ENCODE data around the gene ADAMTS5. TPM values are rescaled to one million over a fixed set of nuclear protein-coding genes. Genes with fewer than 3 reads are reported as not detected.

The ADAMTS5 gene
- total and polyA plus RNA-seq, 2 donors (not counting 3 experiments of a cell fraction or from before 2014, with no cell fraction given) = not detected

DNA sequence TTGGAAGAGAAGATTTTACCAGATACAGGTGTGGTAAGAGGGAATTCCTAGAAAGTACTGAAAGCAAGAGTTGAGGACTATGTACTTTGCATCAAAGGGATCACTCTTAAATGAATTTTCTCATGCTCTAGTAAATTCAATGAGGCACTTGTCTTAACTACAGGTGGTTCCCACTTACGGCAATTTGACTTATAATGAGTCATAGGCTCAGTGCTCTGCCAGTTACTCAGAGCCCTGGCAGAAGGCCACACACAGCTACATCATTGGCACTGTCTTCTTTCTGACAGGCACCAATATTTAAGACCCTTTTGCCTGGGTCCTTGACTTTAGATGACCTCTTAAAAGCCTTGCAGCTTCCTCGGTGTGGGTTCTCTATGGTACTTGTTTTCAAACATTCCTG, 15.9 kb upstream of the ADAMTS5 start:
- intact Hi-C loops (cut with micrococcal nuclease) (no loop called here), dilution Hi-C loops (cut with MboI; ENCODE audit: extremely low pct_ligation_motif_present, low sequenced_read_pairs) (no loop called here)
- H2AFZ ChIP-seq (ENCODE audit: low read depth, low read length) = no peak overlapping the region
- no peak overlapping the region for H3K9ac ChIP-seq (replicated peaks; ENCODE audit: extremely low read depth, insufficient read depth, low read length)
- no peaks in the 10 kb centered on the region for H3K9me3 ChIP-seq (replicated peaks; ENCODE audit: control insufficient read depth, insufficient read depth, low read length)
- H3K4me3 ChIP-seq (replicated peaks in 1 of 3; ENCODE audit: insufficient read depth in 1 of 3, low read depth in 1 of 3, low read length in 3 of 3) = no peak overlapping the region
- H3K9me1 ChIP-seq (replicated peaks; ENCODE audit: control insufficient read depth, extremely low read depth, insufficient read depth, low read length) = no peaks in the 10 kb centered on the region
- no peak for TF ChIP-seq EZH2 (IDR thresholded peaks at IDR 0.05; ENCODE audit: borderline replicate concordance, low read depth, low read length, severe bottlenecking)
- TF ChIP-seq, protein P1, sequence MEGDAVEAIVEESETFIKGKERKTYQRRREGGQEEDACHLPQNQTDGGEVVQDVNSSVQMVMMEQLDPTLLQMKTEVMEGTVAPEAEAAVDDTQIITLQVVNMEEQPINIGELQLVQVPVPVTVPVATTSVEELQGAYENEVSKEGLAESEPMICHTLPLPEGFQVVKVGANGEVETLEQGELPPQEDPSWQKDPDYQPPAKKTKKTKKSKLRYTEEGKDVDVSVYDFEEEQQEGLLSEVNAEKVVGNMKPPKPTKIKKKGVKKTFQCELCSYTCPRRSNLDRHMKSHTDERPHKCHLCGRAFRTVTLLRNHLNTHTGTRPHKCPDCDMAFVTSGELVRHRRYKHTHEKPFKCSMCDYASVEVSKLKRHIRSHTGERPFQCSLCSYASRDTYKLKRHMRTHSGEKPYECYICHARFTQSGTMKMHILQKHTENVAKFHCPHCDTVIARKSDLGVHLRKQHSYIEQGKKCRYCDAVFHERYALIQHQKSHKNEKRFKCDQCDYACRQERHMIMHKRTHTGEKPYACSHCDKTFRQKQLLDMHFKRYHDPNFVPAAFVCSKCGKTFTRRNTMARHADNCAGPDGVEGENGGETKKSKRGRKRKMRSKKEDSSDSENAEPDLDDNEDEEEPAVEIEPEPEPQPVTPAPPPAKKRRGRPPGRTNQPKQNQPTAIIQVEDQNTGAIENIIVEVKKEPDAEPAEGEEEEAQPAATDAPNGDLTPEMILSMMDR (IDR thresholded peaks at IDR 0.05; ENCODE audit: extremely low read depth in 1 of 2, insufficient read depth in 1 of 2, low read depth in 1 of 2, low read length in 2 of 2) = no peak
- no peak for TF ChIP-seq FOS (IDR thresholded peaks at IDR 0.05; ENCODE audit: borderline replicate concordance, insufficient read depth, low read length)
- TF ChIP-seq JUN (IDR thresholded peaks at IDR 0.05; ENCODE audit: borderline replicate concordance, insufficient read depth, insufficient read length, low read depth) = no peak
- TF ChIP-seq GATA2 (IDR thresholded peaks at IDR 0.05; ENCODE audit: insufficient read depth, insufficient read length, low read depth, low read length) = no peak
- TF ChIP-seq POLR2AphosphoS5 (IDR thresholded peaks at IDR 0.05; ENCODE audit: insufficient read depth, low read depth, low read length) = no peak
- no peak for TF ChIP-seq POLR2A (IDR thresholded peaks at IDR 0.05; ENCODE audit: low read depth, low read length)
- no peak for TF ChIP-seq MYC (IDR thresholded peaks at IDR 0.05; ENCODE audit: low read depth, low read length)
- TF ChIP-seq MAX (IDR thresholded peaks at IDR 0.05; ENCODE audit: insufficient read depth, insufficient read length) = no peak
- FAIRE-seq (no peak), DNase-seq (ENCODE audit: low read depth, low spot score) (no peak)
- H3K27ac ChIP-seq (ENCODE audit: insufficient read depth, low read depth, low read length) = no peak overlapping the region
- CTCF ChIA-PET = no interaction called here
- H3K79me2 ChIP-seq (ENCODE audit: control insufficient read depth, insufficient read depth, low read length) = no peaks in the 10 kb centered on the region
- POLR2A ChIA-PET = no interaction called here
- H3K27me3 ChIP-seq (ENCODE audit: control insufficient read depth in 2 of 2, insufficient read depth in 2 of 2, low read length in 2 of 2) = no peaks in the 10 kb centered on the region
- no TSS peak for BruUV-seq (replicated peaks)
- H3K4me1 ChIP-seq (ENCODE audit: control insufficient read depth, extremely low read depth, insufficient read depth, low read length) = no peaks in the 10 kb centered on the region
- H3K36me3 ChIP-seq (ENCODE audit: control insufficient read depth in 2 of 2, extremely low read depth in 1 of 2, insufficient read depth in 2 of 2, low read length in 2 of 2) = no peaks in the 10 kb centered on the region
- no peaks in the 10 kb centered on the region for H4K20me1 ChIP-seq (replicated peaks; ENCODE audit: control insufficient read depth, extremely low read depth, insufficient read depth, low read length)
- no peak overlapping the region for H3K4me2 ChIP-seq (ENCODE audit: insufficient read depth, low read length)
